ENCODE data around the gene PREX1. TPM values are rescaled to one million over a fixed set of nuclear protein-coding genes. Genes with fewer than 3 reads are reported as not detected.

Gene PREX1
- total RNA-seq, 1 donor from 2014 or later, result 17.7 TPM

DNA sequence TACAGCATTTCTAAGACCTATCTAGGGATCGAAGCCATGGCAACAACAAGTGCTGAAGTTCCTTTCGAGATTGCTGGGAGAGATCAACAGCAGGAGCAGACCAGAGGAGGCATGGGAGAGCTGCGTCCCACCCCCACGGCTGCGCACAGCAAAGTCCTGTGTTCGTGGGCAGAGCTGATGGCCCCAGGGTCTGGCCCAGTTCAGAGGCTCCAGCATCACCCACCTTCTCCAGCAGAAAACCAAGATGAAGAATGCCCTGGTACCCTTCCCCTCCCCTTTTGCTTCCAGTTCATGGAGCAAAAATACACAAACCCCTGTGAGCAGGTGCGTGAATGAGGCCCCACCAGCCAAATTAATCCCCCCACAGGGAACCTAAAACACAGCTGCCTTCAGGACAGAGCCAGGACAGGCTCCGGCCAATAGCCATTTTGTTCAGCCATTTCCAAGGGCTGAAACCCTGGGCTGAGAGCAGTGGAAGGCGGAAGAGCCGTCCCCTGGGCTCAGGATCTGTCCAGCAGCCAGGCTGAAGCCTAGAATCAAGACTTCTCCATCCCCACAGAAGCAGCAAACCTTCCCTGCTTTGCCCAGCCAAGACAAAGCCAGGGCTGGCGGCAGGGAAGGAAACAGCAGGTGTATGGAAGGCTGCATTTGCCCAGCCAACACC lies 102.8 kb downstream of the PREX1 start:
- Histone ChIP-seq H3K27ac (peak overlapping the region; percentile 17), H3K4me3 (no peak overlapping the region), H3K4me1 (peaks cover 28% of the 10 kb centered on the region), H3K36me3 (no peaks in the 10 kb centered on the region), H3K27me3 (no peaks in the 10 kb centered on the region), H3K9me3 (no peaks in the 10 kb centered on the region)
- TF ChIP-seq CTCF (IDR thresholded peaks at IDR 0.05), result no peak
- no peak for TF ChIP-seq POLR2AphosphoS5 (IDR thresholded peaks at IDR 0.05; ENCODE audit: insufficient read depth in 1 of 2, low read depth in 1 of 2)
- DNase-seq (ENCODE audit: extremely low spot score in 2 of 2), result no peak
- intact Hi-C loops (cut with DNase I), result no loop called here

DNA sequence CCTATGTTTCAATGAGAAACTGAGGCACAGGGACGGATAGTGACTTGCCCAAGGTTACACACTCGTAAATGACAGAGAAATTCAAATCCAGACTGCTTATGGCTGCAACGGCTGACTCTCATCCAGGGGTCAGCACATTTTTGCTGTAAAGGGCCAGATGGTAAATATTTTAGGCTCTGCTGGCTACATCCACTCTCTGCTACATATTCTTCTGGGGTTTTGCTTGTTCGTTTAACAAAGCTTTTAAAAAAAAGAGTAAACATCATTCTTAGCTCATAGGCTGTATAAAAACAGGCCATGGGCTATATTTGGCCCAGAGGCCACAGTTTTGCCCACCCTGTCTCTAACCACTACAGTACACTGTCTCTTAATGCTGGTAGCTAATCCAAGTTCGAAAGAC lies 103.4 kb downstream of the PREX1 start:
- H3K27ac ChIP-seq, result no peak overlapping the region
- TF ChIP-seq CTCF (IDR thresholded peaks at IDR 0.05) (no peak), POLR2A (IDR thresholded peaks at IDR 0.05) (no peak), POLR2AphosphoS5 (IDR thresholded peaks at IDR 0.05; ENCODE audit: insufficient read depth in 1 of 2, low read depth in 1 of 2) (no peak)
- peaks cover 28% of the 10 kb centered on the region for H3K4me1 ChIP-seq
- no peaks in the 10 kb centered on the region for H3K27me3 ChIP-seq
- intact Hi-C loops (cut with DNase I), result no loop called here
- no peaks in the 10 kb centered on the region for H3K9me3 ChIP-seq
- no peak for DNase-seq (ENCODE audit: extremely low spot score in 2 of 2)
- H3K36me3 ChIP-seq, result no peaks in the 10 kb centered on the region
- no peak overlapping the region for H3K4me3 ChIP-seq

DNA sequence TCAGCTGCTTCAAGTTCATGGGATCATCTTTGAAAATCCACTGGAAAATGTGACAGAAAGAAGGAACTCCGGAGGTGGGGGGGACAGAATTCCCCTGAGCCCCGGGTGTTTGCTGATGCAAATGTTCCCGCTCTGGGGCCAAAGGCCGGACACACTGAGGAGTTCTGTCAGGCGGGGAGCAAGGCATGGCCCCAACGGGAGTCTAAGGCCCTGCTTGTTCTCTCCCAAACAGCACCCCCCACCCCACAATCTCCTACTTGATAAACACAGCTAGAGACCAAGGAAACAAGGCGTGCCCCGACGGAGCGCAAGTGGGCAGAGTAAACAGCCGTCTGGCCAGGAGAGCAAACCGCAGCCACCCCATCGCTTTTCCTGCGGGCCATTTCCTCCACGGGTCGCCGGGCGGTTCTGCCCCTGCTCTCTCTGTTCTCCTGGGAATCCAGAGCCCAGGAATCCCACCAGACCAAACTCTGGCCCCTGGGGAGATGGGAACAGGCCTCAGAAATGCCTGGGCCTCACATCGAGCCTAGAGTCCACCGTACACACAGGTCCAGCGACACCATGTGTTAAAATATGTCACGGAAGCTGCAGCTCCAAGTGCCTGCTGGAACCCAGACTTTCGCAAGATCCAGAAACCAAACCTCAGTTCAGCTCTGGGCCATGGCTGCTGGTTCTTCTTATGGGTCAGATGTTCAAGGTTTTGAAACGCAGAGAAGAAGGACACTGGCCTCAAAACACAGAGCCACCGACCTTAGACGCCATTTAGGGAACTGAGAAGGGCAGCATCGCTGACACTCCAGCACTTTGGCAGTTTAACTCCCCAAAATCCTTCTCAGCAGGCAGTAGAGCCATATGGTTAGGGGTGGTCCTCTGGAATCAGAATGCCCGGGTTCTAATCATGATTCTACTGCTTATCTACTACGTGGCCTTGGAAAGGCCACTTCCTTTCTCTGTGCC lies 104.2 kb downstream of the PREX1 start:
- Histone ChIP-seq H3K27ac (peak overlapping the region; percentile 57), H3K4me1 (peaks cover 28% of the 10 kb centered on the region), H3K9me3 (no peaks in the 10 kb centered on the region), H3K27me3 (no peaks in the 10 kb centered on the region), H3K4me3 (no peak overlapping the region), H3K36me3 (no peaks in the 10 kb centered on the region)
- no peak for DNase-seq (ENCODE audit: extremely low spot score in 2 of 2)
- TF ChIP-seq POLR2AphosphoS5 (IDR thresholded peaks at IDR 0.05; ENCODE audit: insufficient read depth in 1 of 2, low read depth in 1 of 2) (peak in 1 of 2 donors; percentile 28), CTCF (IDR thresholded peaks at IDR 0.05) (no peak)
- intact Hi-C loops (cut with DNase I), result no loop called here

DNA sequence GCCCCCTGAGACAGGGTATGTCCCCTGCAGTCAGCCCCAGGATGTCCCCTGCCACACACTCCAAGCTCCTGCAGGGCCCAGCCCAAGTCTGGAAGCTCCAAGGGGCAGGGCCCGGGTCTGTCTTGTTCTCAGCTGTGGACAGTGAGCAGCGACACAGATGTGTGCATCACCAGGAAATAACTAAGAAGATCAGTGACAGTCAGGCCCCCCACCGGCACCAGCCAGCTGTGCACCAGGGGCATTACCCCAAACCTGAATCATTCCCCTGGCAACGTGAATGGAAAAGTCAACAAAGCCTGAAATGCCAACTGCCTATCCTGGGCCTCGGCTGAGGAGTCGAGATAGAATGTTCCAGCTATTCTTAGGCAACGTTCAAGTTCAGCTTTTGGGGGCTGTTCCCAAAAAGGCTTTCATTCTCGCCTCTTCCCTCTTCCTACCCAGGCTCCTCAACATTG lies 105.0 kb downstream of the PREX1 start:
- no peaks in the 10 kb centered on the region for H3K36me3 ChIP-seq
- intact Hi-C loops (cut with DNase I), result no loop called here
- H3K4me1 ChIP-seq, result peaks cover 28% of the 10 kb centered on the region
- H3K9me3 ChIP-seq, result no peaks in the 10 kb centered on the region
- no peak for DNase-seq (ENCODE audit: extremely low spot score in 2 of 2)
- H3K4me3 ChIP-seq, result no peak overlapping the region
- no peaks in the 10 kb centered on the region for H3K27me3 ChIP-seq
- no peak for TF ChIP-seq CTCF (IDR thresholded peaks at IDR 0.05)
- no peak for TF ChIP-seq POLR2A (IDR thresholded peaks at IDR 0.05)
- no peak for TF ChIP-seq POLR2AphosphoS5 (IDR thresholded peaks at IDR 0.05; ENCODE audit: insufficient read depth in 1 of 2, low read depth in 1 of 2)
- H3K27ac ChIP-seq, result peak overlapping the region; percentile 57

Measured in vagina (tissue), 2 donors.